MM.1S (cell line): ENCODE data around the gene DCDC1.

Source experiments
- DNase-seq: peaks from one replicate; pipeline ENCODE4 v3.0.0-alpha.2; 2015
- H2AFZ ChIP-seq: fragments of 300-600 bp; sonication (generic); 2 replicates; pipeline ENCODE4 v1.6.0; 2016; ENCODE audit warnings: antibody characterized with exemption, low read length
- H3F3A ChIP-seq: fragments of 300-600 bp; sonication (generic); 2 replicates; pipeline ENCODE4 v1.6.1; 2016; ENCODE audit warnings: mild to moderate bottlenecking, antibody characterized with exemption, low read length, moderate library complexity, mixed read lengths; ENCODE audit not compliant: insufficient read depth
- H3K27ac ChIP-seq: fragments of 300-600 bp; sonication (generic); 2 replicates; pipeline ENCODE4 v1.5.1; 2016; ENCODE audit warnings: mild to moderate bottlenecking, low read length
- H3K27me3 ChIP-seq: fragments of 300-600 bp; sonication (generic); replicated peaks from 2 replicates; pipeline ENCODE4 v1.6.0; 2016; ENCODE audit warnings: low read length; ENCODE audit not compliant: insufficient read depth
- H3K36me3 ChIP-seq: fragments of 300-600 bp; sonication (generic); replicated peaks from 2 replicates; pipeline ENCODE4 v1.6.1; 2016; ENCODE audit warnings: mild to moderate bottlenecking, low read length, mixed read lengths; ENCODE audit not compliant: insufficient read depth
- H3K4me1 ChIP-seq: fragments of 300-600 bp; sonication (generic); 2 replicates; pipeline ENCODE4 v1.6.1; 2016; ENCODE audit warnings: low read length, mixed read lengths
- H3K4me2 ChIP-seq: fragments of 300-600 bp; sonication (generic); 2 replicates; pipeline ENCODE4 v1.6.0; 2016; ENCODE audit warnings: low read depth, low read length
- H3K4me3 ChIP-seq: fragments of 300-600 bp; sonication (generic); 2 replicates; pipeline ENCODE4 v1.5.1; 2016; ENCODE audit warnings: low read length, mixed read lengths
- H3K79me2 ChIP-seq: fragments of 300-600 bp; sonication (generic); 2 replicates; pipeline ENCODE4 v1.6.1; 2016; ENCODE audit warnings: mixed run types, low read length, mixed read lengths
- H3K9ac ChIP-seq: fragments of 300-600 bp; sonication (generic); 2 replicates; pipeline ENCODE4 v1.6.1; 2016; ENCODE audit warnings: low read length, mixed read lengths
- H3K9me2 ChIP-seq: fragments of 300-600 bp; sonication (generic); replicated peaks from 2 replicates; pipeline ENCODE4 v1.6.1; 2016; ENCODE audit warnings: mild to moderate bottlenecking, low read length, mixed read lengths; ENCODE audit not compliant: insufficient read depth
- H3K9me3 ChIP-seq: fragments of 300-600 bp; sonication (generic); replicated peaks from 2 replicates; pipeline ENCODE4 v1.6.1; 2016; ENCODE audit warnings: mild to moderate bottlenecking, low read length, mixed read lengths; ENCODE audit not compliant: insufficient read depth
- H4K20me1 ChIP-seq: fragments of 300-600 bp; sonication (generic); 2 replicates; pipeline ENCODE4 v1.6.1; 2016; ENCODE audit warnings: mild to moderate bottlenecking, low read length, moderate library complexity, mixed read lengths; ENCODE audit not compliant: insufficient read depth
- CTCF ChIP-seq: fragments of 300-600 bp; sonication (generic); IDR thresholded peaks from 2 replicates; pipeline ENCODE4 v1.5.1; 2016; ENCODE audit warnings: antibody characterized with exemption, low read length, mixed read lengths
- EZH2 ChIP-seq: fragments of 300-600 bp; sonication (generic); optimal IDR thresholded peaks from 2 replicates; pipeline ENCODE3; 2017; ENCODE audit warnings: low read depth, mild to moderate bottlenecking, antibody characterized with exemption, low read length, mixed read lengths
- EZH2phosphoT487 ChIP-seq: fragments of 300-600 bp; sonication (generic); IDR thresholded peaks from 2 replicates; pipeline ENCODE4 v1.6.1; 2018; ENCODE audit warnings: antibody characterized with exemption, low read length

Gene DCDC1

GRCh38 chr11:31141789-31142188 is 227.8 kb downstream of the DCDC1 start:
- Histone ChIP-seq H3K9me3 (no peaks in the 10 kb centered on the region), H3K79me2 (no peaks in the 10 kb centered on the region), H3F3A (no peaks in the 10 kb centered on the region), H3K4me3 (no peak overlapping the region), H3K9ac (no peak overlapping the region), H3K27me3 (no peaks in the 10 kb centered on the region), H3K9me2 (no peaks in the 10 kb centered on the region), H3K4me1 (no peaks in the 10 kb centered on the region), H3K27ac (no peak overlapping the region), H3K4me2 (no peak overlapping the region), H4K20me1 (no peaks in the 10 kb centered on the region), H3K36me3 (no peaks in the 10 kb centered on the region), H2AFZ (no peak overlapping the region)
- TF ChIP-seq EZH2phosphoT487 (no peak), EZH2 (no peak), CTCF (no peak)
- DNase-seq = no peak

GRCh38 chr11:31139479-31139878 is 230.1 kb downstream of the DCDC1 start:
- H3K9me2 ChIP-seq = no peaks in the 10 kb centered on the region
- H4K20me1 ChIP-seq = no peaks in the 10 kb centered on the region
- no peak overlapping the region for H2AFZ ChIP-seq
- no peaks in the 10 kb centered on the region for H3K36me3 ChIP-seq
- H3K4me3 ChIP-seq = no peak overlapping the region
- H3K4me1 ChIP-seq = no peaks in the 10 kb centered on the region
- H3K4me2 ChIP-seq = no peak overlapping the region
- H3K9ac ChIP-seq = no peak overlapping the region
- no peaks in the 10 kb centered on the region for H3K9me3 ChIP-seq
- TF ChIP-seq CTCF = no peak
- no peak for TF ChIP-seq EZH2phosphoT487
- TF ChIP-seq EZH2 = no peak
- H3F3A ChIP-seq = no peaks in the 10 kb centered on the region
- DNase-seq = no peak
- H3K79me2 ChIP-seq = no peaks in the 10 kb centered on the region
- H3K27ac ChIP-seq = no peak overlapping the region
- H3K27me3 ChIP-seq = no peaks in the 10 kb centered on the region

- no peak overlapping the region for H3K27ac ChIP-seq
- no peaks in the 10 kb centered on the region for H3K9me2 ChIP-seq
- H3K4me2 ChIP-seq = no peak overlapping the region
- no peaks in the 10 kb centered on the region for H3K9me3 ChIP-seq
- H2AFZ ChIP-seq = no peak overlapping the region
- H3K27me3 ChIP-seq = no peaks in the 10 kb centered on the region
- no peaks in the 10 kb centered on the region for H3K36me3 ChIP-seq
- TF ChIP-seq CTCF (no peak), EZH2phosphoT487 (no peak), EZH2 (no peak)
- no peaks in the 10 kb centered on the region for H3F3A ChIP-seq
- H4K20me1 ChIP-seq = no peaks in the 10 kb centered on the region
- H3K4me1 ChIP-seq = no peaks in the 10 kb centered on the region
- H3K4me3 ChIP-seq = no peak overlapping the region
- H3K9ac ChIP-seq = no peak overlapping the region
- DNase-seq = no peak
- H3K79me2 ChIP-seq = no peaks in the 10 kb centered on the region
Observed at GRCh38 chr11:31132531-31133421, 236.8 kb downstream of the DCDC1 start.
